NCI-H774 (cell line): ENCODE measurements around the gene CEACAM6.

Experiments used
- DNase-seq: peaks from one replicate; lab custom pipeline; 2025; lab: John Stamatoyannopoulos, UW

Gene CEACAM6

DNA sequence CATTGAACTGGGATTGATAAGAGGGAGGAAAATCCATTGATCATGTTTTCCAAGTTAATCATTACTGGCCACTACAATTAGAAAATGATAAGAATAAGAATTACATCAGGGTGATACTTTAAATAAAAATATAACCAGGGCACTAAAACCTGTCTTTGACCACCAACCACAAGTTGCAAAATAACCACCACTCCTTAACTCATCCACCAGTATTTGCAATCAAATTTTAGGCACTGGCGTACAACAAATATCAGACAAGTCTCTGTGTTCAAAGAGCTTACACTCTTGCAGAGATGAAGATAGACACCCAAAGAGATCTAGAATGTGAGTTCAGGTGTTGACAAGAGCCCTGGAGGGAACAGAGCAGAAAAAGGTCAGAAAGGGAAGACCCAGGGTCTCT, 41.6 kb downstream of the CEACAM6 start:
- no peak for DNase-seq

DNA sequence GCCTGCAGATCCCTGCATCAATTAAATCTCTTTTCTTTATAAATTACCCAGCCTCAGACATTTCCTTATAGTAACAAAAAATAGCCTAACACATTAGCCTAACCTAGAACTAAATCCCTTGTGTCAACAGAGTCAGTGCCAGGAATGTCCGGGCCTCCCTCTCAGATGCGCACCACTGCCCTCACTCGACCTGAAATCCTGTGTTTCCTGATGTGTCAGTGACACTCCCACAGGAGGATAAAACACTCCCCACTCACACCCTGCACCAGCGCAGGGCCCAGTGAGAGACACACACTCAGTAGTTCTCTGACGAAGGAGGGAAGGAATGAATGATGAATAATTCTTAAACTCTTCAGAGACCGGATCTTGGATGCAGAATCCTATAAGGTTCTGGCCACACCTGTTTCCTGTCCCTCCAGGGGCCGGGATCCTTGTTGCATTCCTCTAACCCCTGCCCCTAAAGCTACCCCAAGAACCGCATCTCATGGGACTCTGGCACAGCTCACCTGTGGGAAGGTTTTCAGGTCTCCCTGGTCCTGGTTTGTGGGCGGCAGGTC, 44.2 kb downstream of the CEACAM6 start:
- no peak for DNase-seq

DNA sequence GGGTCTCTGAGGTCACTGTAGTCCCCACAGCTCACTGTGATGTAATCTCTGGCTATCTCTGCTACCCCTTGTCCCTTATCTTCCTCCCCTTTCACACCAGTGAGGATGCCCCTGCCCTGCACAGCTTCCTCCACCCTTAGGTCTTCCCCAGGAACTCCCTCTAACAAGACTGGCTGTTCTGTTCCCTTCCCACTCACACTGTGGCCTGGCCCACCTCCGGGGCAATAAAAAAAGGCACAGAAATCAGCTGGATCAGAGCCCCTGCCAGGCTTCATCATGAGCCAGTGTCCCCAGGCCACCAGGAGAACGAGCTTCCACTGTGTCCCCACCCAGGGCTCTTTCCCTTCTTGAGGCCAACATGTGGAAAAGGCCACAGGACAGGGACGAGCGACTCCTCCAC, 45.7 kb downstream of the CEACAM6 start:
- DNase-seq = no peak

DNA sequence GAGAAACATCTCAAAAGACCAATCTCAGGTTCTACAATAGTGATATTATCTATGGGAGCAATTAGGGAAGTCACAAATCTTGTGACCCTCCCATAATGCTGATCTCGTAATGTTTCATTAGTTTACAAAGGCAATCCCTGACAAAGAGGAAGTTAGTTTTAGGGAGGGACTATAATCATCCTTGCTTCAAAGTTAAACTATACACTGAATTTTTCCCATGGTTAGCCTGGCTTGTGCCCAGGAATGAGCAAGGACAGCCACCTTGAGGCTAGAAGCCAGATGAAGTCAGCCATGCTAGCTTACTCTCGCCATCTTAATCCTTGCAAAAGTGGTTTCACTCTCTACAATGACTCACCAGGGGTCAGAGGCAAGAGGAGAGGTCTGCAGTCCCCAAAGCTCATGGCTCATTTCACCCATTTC, 46.5 kb downstream of the CEACAM6 start:
- no peak for DNase-seq

DNA sequence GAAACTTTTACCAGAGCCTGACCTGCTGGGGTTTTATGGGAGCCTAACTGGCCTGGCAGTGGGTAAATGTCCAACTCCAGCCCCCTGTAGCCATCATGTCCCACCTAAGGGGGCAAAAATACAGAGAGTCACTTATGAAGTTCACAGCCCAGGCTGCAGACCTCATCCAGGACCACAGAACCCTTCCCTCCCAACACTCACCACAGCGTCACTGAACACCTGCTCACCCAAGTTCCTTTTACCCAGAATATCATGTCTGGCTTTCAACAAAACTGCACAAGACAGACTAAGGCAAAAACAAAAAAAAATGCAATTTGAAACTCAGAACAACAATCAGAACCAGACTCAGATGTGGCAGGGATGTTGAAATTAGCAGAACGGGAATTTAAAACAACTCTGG, 47.4 kb downstream of the CEACAM6 start:
- no peak for DNase-seq

DNA sequence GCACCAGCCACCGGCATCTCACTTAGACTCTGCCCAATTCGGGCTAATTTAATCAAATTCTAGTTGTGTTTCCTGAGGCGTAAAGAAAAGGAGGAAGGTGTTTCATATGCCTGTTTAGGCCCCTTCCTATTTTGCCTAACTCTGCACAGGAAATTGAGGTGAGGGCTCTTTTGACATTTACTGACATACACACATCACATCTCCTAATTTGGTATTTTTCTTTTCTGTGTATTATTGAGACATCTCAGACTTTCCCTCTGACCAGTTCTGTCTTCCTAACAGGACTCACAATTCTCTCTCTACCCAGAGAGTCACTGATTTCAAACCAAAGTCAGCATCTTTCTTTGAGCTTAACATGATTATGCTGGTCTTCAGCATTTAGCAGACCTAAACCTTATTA, 49.0 kb downstream of the CEACAM6 start:
- no peak for DNase-seq

DNA sequence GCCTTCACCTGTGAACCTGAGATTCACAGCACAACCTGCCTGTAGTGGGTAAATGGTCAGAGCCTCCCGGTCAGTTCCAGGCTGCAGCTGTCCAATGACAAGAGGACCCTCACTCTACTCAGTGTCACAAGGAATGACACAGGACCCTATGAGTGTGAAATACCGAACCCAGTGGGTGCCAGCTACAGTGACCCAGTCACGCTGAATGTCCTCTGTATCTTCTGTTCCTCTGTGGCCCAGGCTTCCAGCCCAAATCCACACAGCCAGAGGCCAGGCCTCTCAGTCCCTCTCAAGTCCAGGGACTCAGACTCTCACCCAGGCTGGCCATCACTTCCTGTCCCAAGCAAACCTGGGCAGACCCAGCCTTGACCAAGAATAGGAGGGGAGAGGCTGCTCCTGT, 51.8 kb downstream of the CEACAM6 start:
- DNase-seq = no peak

DNA sequence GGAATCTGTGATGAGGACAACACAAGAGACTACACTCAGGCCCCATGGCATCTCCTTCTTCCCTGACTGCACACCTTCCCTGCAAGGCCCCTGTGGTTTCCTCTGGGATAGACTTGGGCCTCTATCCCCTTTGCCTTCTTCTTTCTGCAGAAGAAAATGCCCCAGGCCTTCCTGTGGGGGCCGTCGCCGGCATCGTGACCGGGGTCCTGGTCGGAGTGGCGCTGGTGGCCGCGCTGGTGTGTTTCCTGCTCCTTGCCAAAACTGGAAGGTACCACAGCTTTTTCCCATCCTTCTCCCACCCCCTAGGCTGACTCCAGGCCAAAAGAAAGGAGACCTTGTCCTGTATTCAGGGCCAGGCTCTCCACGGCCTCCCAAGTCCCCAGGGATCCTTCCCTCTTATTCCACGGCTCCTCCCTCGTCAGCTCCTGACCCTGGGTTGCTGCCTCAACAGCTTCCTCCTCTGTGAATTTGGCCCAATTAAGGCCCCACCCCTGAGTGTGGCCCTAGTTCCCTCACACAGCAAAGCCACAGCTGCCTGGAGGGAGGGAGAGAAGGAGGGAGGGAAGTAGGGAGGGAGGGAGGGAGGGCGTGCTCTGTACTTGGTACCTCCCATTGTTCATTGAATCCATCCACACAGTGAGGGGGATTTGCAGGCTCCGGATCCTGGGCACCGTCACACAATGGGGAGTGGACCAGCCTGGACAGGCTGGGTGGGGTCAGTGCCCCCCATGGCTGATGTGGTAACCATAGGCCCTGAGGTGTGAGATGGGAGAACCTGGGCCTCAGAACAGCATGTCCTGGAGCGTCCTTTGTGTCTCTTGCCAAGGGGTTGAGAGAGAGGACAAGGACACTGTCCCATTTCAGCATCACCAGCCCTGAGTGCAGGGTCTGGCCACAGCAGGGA, 53.6 kb downstream of the CEACAM6 start:
- DNase-seq = no peak

DNA sequence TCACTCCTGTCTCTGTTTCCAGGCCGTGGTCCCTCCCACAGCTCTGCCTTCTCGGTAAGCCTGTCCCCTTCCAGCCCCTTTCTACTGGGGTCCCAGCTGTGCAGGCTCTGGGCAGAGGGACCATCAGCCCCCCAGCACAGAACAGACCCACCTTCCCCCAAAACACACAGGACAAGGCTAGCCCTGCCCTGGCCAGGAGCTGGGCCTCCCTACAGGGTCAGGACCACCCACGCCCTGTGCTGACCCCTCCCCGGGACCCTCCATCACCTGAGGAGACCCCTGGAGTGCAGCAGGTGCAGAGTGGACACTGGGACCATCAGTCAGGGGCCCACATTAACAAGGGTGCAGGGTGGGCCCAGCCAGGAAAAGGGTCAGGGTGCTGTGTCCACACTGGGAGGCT, 55.0 kb downstream of the CEACAM6 start:
- no peak for DNase-seq

DNA sequence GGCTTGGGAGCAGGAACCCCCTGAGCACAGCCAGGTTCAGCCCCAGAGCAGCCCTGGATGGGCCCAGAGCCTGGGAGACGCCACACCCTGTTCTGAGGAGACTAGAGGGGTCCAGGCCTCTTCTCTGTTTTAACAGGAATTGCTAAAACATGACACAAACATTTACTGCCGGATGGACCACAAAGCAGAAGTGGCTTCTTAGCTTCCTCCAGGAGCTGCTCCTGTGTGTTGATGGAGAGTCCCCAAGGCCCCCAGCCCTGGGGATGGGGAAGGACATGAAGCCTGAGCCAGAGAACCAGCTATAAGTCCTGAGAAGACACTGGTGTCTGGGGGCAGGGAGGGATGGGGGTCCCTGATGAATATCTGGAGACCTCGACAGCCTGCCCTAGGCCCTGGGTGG, 55.7 kb downstream of the CEACAM6 start:
- DNase-seq = no peak

DNA sequence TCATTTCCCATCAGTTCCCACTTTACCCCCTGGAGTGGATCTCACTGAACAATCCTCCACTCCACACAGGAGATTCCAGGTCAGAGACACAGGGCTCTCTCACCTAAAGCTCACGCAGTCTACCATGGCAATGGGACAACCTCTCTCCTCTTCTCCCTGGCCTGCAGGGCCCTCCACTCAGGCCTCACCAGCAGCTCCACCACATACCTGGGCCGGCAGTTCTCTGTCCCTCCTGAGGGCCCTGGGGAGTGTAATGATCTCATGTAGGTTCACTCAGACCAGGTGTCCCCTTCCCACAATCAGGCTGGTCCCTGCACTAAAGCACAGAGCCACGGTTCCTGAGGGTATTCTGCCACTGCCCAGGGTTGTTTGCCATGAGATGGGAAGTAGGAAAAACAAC, 56.7 kb downstream of the CEACAM6 start:
- DNase-seq = no peak

DNA sequence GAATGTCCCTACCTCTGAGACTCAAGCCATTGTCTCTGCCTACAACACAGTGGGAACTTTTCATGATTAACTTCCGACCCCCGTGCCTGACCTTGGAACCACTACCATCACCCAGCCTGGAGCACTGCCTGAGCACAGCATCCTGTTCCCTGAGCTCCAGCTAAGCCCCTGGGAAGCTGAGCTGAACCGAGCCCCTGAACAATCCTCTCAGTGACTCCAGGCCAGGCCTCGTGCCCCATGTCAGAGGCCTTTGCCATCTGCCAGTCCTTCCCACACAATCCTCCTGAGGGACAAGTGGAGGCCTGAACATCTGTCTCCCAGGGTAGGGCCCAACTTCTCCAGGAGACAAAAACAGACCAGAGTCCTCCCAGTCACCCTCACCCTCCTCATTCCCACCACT, 58.6 kb downstream of the CEACAM6 start:
- DNase-seq = no peak

DNA sequence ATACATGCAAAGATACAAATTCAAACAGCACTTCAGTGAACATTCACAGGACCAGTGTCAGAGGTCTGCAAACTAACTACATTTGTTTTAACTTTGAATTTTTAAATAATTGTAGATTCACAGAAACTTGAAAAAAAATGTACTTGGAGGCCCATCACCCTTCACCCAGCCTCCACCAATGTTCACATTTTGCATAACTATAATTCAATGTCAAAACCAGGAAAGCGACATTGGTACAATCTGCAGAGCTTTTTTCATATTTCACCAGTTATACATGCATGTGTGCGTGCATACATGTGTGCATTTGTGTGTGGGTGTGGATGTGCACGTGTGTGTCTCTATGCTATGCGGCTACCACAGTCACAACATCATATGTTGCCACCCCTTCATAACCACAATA, 60.0 kb downstream of the CEACAM6 start:
- no peak for DNase-seq

DNA sequence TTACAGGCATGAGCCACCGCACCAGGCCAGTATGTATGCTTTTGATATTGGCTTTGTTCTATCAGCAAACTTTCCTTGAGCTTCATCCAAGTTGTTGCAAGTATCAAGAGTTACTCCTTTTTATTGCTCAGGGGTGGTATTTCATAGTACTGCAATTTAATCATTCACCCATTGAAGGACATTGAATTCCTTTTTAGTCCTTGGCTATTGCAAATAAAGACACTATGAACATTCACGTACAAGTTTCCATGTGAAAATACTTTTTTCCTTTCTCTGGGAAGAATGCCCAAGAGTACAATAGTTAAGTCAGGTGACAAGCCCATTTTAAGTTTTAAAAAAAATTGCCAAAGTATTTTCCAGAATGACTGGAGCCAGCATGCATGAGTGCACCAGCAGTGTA, 61.4 kb downstream of the CEACAM6 start:
- DNase-seq = no peak

DNA sequence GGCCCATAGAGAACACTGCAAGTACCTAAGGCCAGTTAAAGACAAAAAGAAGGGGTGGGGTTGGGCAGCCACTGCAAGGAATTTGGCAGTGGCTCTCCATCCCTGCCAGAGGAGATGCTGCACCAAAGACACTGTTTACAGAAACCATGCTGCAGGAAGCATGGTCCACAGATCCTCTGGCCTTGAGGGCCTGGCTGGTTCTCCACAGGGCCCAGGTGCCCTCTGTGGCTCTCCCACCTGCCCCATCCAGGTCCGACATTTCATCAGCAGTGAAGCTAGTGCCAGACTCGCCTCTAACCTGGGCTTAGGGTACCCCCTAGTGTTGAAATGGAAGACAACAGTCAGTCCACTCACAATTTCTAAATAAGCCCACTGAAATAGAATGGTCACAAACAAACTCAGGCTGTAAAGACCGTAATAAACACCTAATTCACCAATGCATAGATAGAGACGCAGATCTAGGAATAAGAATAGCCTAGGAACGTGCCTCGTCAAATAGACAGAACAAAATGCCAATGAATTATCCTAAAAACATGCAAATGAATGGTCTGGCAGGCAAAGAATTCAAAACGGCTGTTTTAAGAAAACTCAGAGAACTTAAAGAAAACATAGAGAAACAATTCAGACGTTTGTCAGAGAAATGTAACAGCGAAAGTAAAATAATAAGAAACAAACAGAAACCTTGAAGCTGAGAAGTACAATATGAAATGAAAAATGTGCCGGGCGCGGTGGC, 65.8 kb downstream of the CEACAM6 start:
- DNase-seq = peak; percentile 50
